PC-3 (cell line): ENCODE data around the gene TEP1.

Experiments
- EZH2 ChIP-seq: fragments of 300-600 bp; sonication (generic); IDR thresholded peaks from one replicate; pipeline ENCODE4 v1.6.1; 2017; ENCODE audit warnings: antibody characterized with exemption, mild to moderate bottlenecking, low read length; ENCODE audit not compliant: unreplicated experiment
- TF ChIP-seq, protein P1 (sequence below): fragments of 300-600 bp; sonication (generic); conservative IDR thresholded peaks from 2 replicates; pipeline ENCODE4 v1.5.1; 2017; ENCODE audit warnings: antibody characterized with exemption, low read depth, mild to moderate bottlenecking, low read length

DNA sequence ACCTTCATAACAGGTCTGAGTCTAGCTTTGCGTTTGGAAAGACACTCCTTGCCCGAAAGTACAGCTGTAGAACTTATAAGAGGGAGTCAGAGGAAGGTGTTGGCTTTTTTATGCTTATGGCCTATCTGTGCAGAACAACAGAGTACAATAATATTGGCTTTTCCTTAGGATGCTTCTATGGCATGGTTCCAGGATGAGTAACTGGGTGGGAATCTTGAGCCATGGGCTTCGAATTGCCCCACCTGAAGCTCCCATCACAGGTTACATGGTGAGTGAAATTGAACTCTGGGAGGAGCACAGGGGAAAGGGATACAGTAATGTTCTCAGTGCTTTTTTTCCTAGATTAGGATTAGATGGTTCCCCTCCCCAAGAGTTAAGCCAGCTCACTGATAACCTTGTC lies 56.9 kb downstream of the TEP1 start:
- TF ChIP-seq, protein P1, sequence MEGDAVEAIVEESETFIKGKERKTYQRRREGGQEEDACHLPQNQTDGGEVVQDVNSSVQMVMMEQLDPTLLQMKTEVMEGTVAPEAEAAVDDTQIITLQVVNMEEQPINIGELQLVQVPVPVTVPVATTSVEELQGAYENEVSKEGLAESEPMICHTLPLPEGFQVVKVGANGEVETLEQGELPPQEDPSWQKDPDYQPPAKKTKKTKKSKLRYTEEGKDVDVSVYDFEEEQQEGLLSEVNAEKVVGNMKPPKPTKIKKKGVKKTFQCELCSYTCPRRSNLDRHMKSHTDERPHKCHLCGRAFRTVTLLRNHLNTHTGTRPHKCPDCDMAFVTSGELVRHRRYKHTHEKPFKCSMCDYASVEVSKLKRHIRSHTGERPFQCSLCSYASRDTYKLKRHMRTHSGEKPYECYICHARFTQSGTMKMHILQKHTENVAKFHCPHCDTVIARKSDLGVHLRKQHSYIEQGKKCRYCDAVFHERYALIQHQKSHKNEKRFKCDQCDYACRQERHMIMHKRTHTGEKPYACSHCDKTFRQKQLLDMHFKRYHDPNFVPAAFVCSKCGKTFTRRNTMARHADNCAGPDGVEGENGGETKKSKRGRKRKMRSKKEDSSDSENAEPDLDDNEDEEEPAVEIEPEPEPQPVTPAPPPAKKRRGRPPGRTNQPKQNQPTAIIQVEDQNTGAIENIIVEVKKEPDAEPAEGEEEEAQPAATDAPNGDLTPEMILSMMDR, result no peak
- no peak for TF ChIP-seq EZH2
